ENCODE results near the gene HSPD1.

DNA sequence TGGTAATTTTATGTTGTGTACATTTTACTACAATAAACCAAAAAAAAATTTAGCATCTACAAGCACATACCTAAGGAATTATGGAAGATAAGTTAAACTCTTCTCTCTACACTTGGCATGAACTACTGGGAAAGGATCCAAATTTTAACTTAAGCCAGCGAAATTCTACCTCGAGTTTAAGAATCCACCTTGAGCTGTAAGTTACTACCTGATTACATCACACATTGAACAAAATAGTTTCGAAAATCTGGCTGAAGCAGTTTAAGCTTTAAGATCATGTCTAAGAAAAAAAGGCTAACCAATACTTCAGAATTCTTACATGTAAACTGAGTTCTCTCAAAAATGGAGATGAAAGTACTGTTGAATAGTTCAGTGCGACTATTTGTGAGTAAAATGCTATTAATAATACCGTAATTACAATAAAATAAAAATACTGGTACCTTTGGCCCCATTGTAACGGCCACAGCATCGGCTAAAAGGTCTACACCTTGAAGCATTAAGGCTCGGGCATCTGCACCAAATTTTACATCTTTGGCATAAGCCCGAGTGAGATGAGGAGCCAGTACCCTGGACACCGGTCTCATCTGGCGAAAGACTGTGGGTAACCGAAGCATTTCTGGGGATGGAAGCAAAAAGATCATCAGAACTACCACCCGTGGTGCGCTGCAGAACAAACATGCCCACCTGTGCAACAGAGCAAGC is 1.3 kb downstream of the HSPD1 start:
- TF ChIP-seq EZH2 (IDR thresholded peaks at IDR 0.05; ENCODE audit: borderline replicate concordance, low read length), result no peak
- TF ChIP-seq, protein P1, sequence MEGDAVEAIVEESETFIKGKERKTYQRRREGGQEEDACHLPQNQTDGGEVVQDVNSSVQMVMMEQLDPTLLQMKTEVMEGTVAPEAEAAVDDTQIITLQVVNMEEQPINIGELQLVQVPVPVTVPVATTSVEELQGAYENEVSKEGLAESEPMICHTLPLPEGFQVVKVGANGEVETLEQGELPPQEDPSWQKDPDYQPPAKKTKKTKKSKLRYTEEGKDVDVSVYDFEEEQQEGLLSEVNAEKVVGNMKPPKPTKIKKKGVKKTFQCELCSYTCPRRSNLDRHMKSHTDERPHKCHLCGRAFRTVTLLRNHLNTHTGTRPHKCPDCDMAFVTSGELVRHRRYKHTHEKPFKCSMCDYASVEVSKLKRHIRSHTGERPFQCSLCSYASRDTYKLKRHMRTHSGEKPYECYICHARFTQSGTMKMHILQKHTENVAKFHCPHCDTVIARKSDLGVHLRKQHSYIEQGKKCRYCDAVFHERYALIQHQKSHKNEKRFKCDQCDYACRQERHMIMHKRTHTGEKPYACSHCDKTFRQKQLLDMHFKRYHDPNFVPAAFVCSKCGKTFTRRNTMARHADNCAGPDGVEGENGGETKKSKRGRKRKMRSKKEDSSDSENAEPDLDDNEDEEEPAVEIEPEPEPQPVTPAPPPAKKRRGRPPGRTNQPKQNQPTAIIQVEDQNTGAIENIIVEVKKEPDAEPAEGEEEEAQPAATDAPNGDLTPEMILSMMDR (conservative IDR thresholded peaks at IDR 0.05 in 1 of 2, IDR thresholded peaks at IDR 0.05 in 1 of 2; ENCODE audit: extremely low read depth in 1 of 2, insufficient read depth in 1 of 2, low read depth in 1 of 2, low read length in 2 of 2), result no peak
